Adipose tissue (tissue), 3 donors: ENCODE measurements around the gene SELENOP. TPM values are rescaled to one million over a fixed set of nuclear protein-coding genes. Genes with fewer than 3 reads are reported as not detected.

Source experiments
- H3K27ac ChIP-seq: one replicate; pipeline ENCODE4 v1.5.1; 2013; ENCODE audit warnings: low read depth, low read length
- WGBS, 3 donors: extraction: QIAGEN DNeasy Blood & Tissue Kit; methylation state at CpG; one replicate each; pipeline ENCODE4 v1.1.7; 2013; 5-methylcytosine and 5-hydroxymethylcytosine counted together
- polyA plus RNA-seq, 3 donors: library from polyadenylated mRNA; stranded (reverse); fragments of 200-250 nt; gene quantifications; one replicate each; pipeline ENCODE4 v1.2.3, GENCODE V29; 2013
- donor health status: healthy with polysubstance abuse.
- donor health status: Bipolar disorder and iron deficiency.
- donor health status: healthy.

SELENOP gene
- polyA plus RNA-seq, 3 donors, result 83.3 to 442 (median 228) TPM

DNA sequence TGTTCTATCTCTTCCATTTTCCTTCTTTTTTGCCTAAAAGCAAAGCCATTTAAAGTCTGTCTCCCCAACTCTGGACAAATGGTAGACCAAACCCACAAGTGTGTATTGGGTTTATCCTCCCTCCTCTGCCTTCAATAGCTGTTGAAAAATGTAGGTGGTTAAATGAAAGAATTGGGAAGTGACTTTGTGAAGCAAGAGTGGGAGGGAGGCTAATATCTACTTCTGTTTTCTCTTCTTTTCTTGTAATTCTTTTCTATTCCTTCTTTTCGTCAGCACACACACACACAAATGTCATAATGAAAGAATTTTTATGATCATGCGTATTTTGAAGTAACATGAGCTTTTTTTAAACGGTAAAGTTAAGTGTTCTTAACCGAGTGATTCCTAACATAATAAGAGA lies 51.3 kb downstream of the SELENOP start:
- WGBS, 3 donors, result 79 to 91% (median 88%) methylated on average over 4 of the region's 4 CpGs

DNA sequence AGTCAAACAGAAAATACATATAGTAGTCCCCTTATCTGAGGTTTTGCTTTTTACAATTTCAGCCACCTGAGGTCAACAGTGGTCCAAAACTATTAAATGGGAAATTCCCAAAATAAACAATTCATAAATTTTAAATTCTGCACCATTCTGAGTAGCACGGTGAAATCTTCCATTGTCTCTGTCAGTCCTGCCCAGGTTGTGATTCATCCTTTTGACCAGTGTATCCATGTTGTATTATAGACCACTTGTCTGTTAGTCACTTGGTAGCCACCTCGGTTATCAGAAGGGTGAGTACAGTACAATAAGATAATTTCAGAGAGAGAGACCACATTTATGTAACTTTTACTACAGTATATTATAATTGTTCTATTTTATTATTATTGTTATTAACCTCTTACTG lies 52.2 kb downstream of the SELENOP start:
- WGBS, 3 donors, result 73 to 91% (median 89%) methylated on average over 2 of the region's 2 CpGs

More for the DNA sequence above, 51.3 kb downstream of the SELENOP start:
- H3K27ac ChIP-seq, result no peak overlapping the region

DNA sequence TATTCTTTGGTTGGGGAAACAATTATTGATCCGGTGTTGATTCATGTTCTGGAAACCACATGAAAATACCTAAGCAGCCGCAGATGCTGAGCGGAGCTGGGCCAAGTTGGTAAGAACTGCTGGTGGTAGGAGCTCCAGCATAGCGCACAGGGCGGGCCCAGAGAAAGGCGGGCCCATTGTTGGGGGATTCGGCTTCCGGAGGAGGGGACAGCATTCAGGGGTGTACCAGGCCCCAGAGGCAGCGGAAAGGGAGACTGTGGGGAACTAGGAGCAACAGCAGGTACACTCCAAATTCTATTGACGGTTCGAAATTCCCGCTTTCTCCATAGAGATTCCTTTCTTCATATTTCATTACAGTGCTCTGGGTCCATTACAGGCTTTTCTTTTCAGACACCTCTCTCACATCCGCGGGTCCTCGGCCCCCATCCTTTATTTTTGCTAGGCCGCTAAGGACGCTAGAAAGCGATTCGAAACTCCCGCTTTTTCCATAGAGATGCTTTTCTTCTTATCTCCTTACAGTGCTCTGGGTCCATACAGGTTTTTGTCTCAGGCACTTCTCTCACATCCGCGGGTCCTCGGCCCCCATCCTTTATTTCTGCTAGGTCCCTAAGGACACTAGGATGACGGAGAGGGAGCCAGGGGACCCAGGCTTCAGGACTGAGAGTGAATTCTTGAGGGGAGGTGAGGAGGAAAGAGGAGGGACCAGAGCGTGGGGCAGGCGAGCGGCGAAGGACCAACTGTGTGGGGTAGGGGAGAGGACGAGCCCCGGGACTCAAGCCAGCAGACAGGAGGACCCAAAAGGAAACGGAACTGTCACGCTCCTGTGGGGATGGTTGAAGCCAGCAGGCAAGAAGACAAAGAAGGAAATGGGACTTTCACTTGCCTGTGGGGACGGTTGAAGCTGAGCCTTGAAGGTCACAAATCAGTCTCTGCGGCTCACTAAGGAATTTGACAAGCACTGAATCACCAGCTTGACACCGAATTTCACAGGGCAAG lies 54.8 kb downstream of the SELENOP start, which contains the start of gene CCDC152:
Gene CCDC152 (plus strand): TSS at position 213 of the 996 bp plus-strand sequence. CDS start 2,304 bp downstream, outside the sequence.
- WGBS, 3 donors, result 13 to 27% (median 22%) methylated on average over 35 of the region's 35 CpGs
- no peak within 1 kb of the TSS for H3K27ac ChIP-seq

More for the DNA sequence above, 52.2 kb downstream of the SELENOP start:
- H3K27ac ChIP-seq, result no peak overlapping the region

DNA sequence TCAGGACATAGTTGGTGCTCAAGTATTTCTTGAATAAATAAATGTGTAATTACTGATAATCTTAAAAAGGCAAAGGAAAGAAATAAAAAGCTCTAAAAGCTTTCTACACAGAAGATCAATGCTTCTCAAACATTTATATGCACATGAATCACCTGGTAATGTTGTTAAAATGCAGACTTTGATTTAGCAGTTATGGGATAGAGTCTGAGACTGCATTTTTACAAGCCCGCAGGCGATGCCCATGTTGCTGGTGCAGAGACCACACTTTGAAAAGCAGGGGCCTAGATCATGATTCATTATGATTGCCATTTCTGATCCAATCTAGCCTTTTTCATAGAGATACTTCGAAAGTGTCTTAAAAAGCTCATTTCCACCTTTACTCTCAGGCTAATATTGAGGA lies 58.6 kb downstream of the SELENOP start:
- H3K27ac ChIP-seq, result no peak overlapping the region
- WGBS, 3 donors, result 87 to 94% (median 92%) methylated on average over 3 of the region's 3 CpGs

DNA sequence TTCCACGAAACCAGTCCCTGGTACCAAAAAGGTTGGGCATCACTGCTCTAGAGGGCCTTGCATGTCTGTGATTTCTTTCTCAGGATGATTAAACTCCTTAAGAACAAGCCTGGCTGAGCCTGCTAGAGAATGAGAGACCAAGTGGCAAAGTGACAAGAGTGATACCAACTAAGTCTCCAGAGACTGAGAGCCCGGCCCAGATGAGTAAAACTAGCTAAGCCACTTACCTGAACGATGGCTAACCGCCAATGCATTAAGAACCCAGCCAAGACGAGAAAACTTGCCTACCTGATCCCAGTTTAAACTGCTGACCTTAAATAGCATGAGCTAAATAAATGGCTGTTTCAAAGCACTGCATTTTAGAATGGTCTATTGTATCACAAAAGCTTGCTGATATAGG lies 60.6 kb downstream of the SELENOP start:
- H3K27ac ChIP-seq, result no peak overlapping the region
- 65 to 81% (median 76%) methylated on average over 5 of the region's 5 CpGs for WGBS, 3 donors

DNA sequence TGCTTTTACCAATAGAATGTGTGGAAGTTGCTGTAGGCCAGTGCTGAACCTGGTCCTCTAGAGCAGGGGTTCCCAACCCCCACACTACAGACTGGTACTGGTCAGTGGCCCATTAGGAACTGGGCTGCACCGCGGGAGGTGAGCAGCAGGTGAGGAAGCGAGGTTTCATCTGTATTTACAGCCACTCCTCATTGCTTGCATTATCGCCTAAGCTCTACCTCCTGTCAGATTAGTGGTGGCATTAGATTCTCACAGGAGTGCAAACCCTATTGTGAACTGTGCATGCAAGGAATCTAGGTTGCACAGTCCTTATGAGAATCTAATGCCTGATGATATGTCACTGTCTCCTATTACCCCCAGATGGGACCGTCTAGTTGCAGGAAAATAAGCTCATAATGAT lies 61.2 kb downstream of the SELENOP start:
- 91 to 94% (median 92%) methylated on average over 5 of the region's 5 CpGs for WGBS, 3 donors
- no peak overlapping the region for H3K27ac ChIP-seq

Other genes with a start within 250 kb of the SELENOP start
- gene CCDC152, start 55.1 kb downstream of the SELENOP start, polyA plus RNA-seq, result 1 to 10 TPM in 2 of 3 donors, under 1 TPM in 1; 0.92 to 2.6 (median 2.6) TPM
- 1 to 10 TPM; 1.1 to 5.8 (median 3.1) TPM for gene ANXA2R, start 228.4 kb upstream of the SELENOP start, polyA plus RNA-seq